HepG2 (cell line): Measurements from ENCODE around the gene MMP8. TPM values are rescaled to one million over a fixed set of nuclear protein-coding genes. Genes with fewer than 3 reads are reported as not detected.

Experiments used
- ATAC-seq: fragments of 200-7000 bp; cut with Tn5 transposase; 3 replicates; pipeline ENCODE4 v1.9.1; 2020; ENCODE audit warnings: mild to moderate bottlenecking, moderate library complexity
- BruUV-seq: library from RNA; stranded (reverse); fragments of 400-500 nt; replicated peaks from 2 replicates; lab custom pipeline; 2021; lab: Mats Ljungman, UMichigan
- CTCF ChIA-PET: fragments of 300-600 bp; formaldehyde crosslinking; extraction: SDS; loops from one replicate; lab custom pipeline; 2021; ENCODE audit warnings: low total read pairs, inconsistent platforms, low intra/inter-chr PET ratio; lab: Yijun Ruan, JAX
- POLR2A ChIA-PET: fragments of 350-600 bp; sonication (Branson Sonifier 250); formaldehyde crosslinking; loops from one replicate; lab custom pipeline; 2020; ENCODE audit warnings: antibody characterized with exemption, inconsistent platforms; lab: Yijun Ruan, JAX
- DNase-seq: peaks from one replicate; pipeline ENCODE4 v3.0.0-alpha.2; 2015; ENCODE audit warnings: low spot score
- FAIRE-seq: peaks from 3 replicates; lab custom pipeline; 2011; peaks lifted over from hg19 to GRCh38; lab: Jason Lieb, UNC
- H2AFZ ChIP-seq: one replicate; pipeline ENCODE4 v1.6.1; 2011; ENCODE audit warnings: low read length, inconsistent platforms
- H3K27ac ChIP-seq: fragments of 300-600 bp; 3 replicates; pipeline ENCODE4 v1.8.0; 2011; ENCODE audit warnings: mixed run types, mild to moderate bottlenecking, mixed read lengths, low read length, inconsistent platforms; ENCODE audit not compliant: insufficient read depth; ENCODE audit errors: extremely low read length
- H3K27me3 ChIP-seq, 2 experiments: fragments of 200-600 bp in 1 of 2; 2 replicates in 1 of 2; 3 replicates in 1 of 2; pipeline versions ENCODE4 v1.6.0 to v1.8.0; 2011; ENCODE audit warnings: low read length in 2 of 2, mild to moderate bottlenecking in 2 of 2, moderate library complexity in 2 of 2, inconsistent platforms in 1 of 2; ENCODE audit not compliant: insufficient read depth in 2 of 2, control insufficient read depth in 1 of 2
- H3K36me3 ChIP-seq, 2 experiments: fragments of 200-600 bp in 1 of 2; replicated peaks in 1 of 2; 2 replicates in 1 of 2; 3 replicates in 1 of 2; pipeline versions ENCODE4 v1.5.1 to v1.8.0; 2011; ENCODE audit warnings: low read length in 2 of 2, inconsistent platforms in 1 of 2; ENCODE audit not compliant: insufficient read depth in 2 of 2, control insufficient read depth in 1 of 2
- H3K4me1 ChIP-seq: 2 replicates; pipeline ENCODE4 v1.5.1; 2012; ENCODE audit warnings: low read length, inconsistent platforms; ENCODE audit not compliant: insufficient read depth
- H3K4me2 ChIP-seq: 2 replicates; pipeline ENCODE4 v1.6.0; 2011; ENCODE audit warnings: low read depth, low read length, inconsistent platforms
- H3K4me3 ChIP-seq, 3 experiments: fragments of 200-600 bp in 1 of 3; sonication (generic), shearing (Covaris generic) in 1 of 3; replicated peaks in 1 of 3; 2 replicates each; pipeline ENCODE4 v1.5.1; 2011 to 2016; ENCODE audit warnings: low read length in 3 of 3, inconsistent platforms in 2 of 3, low read depth in 2 of 3, mild to moderate bottlenecking in 2 of 3, control low read depth in 1 of 3, mixed read lengths in 1 of 3; ENCODE audit not compliant: insufficient read depth in 1 of 3
- H3K79me2 ChIP-seq: one replicate; pipeline ENCODE4 v1.6.1; 2011; ENCODE audit warnings: low read length, inconsistent platforms; ENCODE audit not compliant: insufficient read depth
- H3K9ac ChIP-seq: 2 replicates; pipeline ENCODE4 v1.6.0; 2011; ENCODE audit warnings: mild to moderate bottlenecking, low read depth, low read length, inconsistent platforms; ENCODE audit not compliant: insufficient read depth
- H3K9me3 ChIP-seq: 2 replicates; pipeline ENCODE4 v1.5.1; 2012; ENCODE audit warnings: mild to moderate bottlenecking, low read length
- H4K20me1 ChIP-seq: 2 replicates; pipeline ENCODE4 v1.6.0; 2011; ENCODE audit warnings: inconsistent platforms, mild to moderate bottlenecking, low read length, moderate library complexity; ENCODE audit not compliant: insufficient read depth
- ATF7 ChIP-seq, 2 experiments: fragments of 450-650 bp in 1 of 2; sonication (generic) in 1 of 2; formaldehyde crosslinking in 1 of 2; IDR thresholded peaks; 2 replicates each; pipeline versions ENCODE4 v1.4.0 to v1.6.1; 2016 to 2020; ENCODE audit warnings: antibody characterized with exemption in 1 of 2, mild to moderate bottlenecking in 1 of 2, missing genetic modification reagents in 1 of 2
- CEBPB ChIP-seq: IDR thresholded peaks from 2 replicates; pipeline ENCODE4 v1.6.1; 2011; ENCODE audit warnings: low read depth, low read length, improper control_type of control experiment, borderline replicate concordance
- CREB1 ChIP-seq, 2 experiments: fragments of 450-650 bp in 1 of 2; IDR thresholded peaks; 2 replicates each; pipeline ENCODE4 v1.6.1; 2016 to 2017; ENCODE audit warnings: control low read depth in 1 of 2, mild to moderate bottlenecking in 1 of 2, missing compliant biosample characterization in 1 of 2, missing genetic modification characterization in 1 of 2
- GTF2F1 ChIP-seq: fragments of 150-350 bp; IDR thresholded peaks from 2 replicates; pipeline ENCODE4 v1.6.1; 2014; ENCODE audit warnings: low read length
- PAXIP1 ChIP-seq: sonication (generic); formaldehyde crosslinking; conservative IDR thresholded peaks from 2 replicates; pipeline ENCODE4 v1.4.0; 2020; ENCODE audit warnings: mild to moderate bottlenecking, missing genetic modification reagents, moderate library complexity
- RBFOX2 ChIP-seq: fragments of 200-400 bp; formaldehyde crosslinking; IDR thresholded peaks from 2 replicates; pipeline ENCODE4 v1.6.1; 2017; ENCODE audit warnings: low read depth, mild to moderate bottlenecking, low read length
- TBL1XR1 ChIP-seq: fragments of 150-350 bp; IDR thresholded peaks from 2 replicates; pipeline ENCODE4 v1.6.1; 2014; ENCODE audit warnings: borderline replicate concordance, low read length; ENCODE audit not compliant: partially characterized antibody
- WGBS: methylation state at CpG from one replicate; pipeline ENCODE4 v1.1.6; 2017; ENCODE audit warnings: low lambda C conversion rate; 5-methylcytosine and 5-hydroxymethylcytosine counted together
- in situ Hi-C: cut with HindIII; loops from 2 replicates; pipeline ENCODE4 v1.10.0; 2017; ENCODE audit warnings: low pct_unique_long_range_greater_than_20kb; ENCODE audit not compliant: extremely low pct_ligation_motif_present
- intact Hi-C: fragments of 100-400 bp; cut with micrococcal nuclease; formaldehyde crosslinking; loops from one replicate; pipeline ENCODE4 v1.10.0; 2022; ENCODE audit not compliant: unreplicated experiment
- polyA plus RNA-seq, 8 experiments: library from polyadenylated mRNA; depleted of rRNA in 3 of 8; stranded (reverse) in 7 of 8; unstranded in 1 of 8; fragments of >200 nt; fragmentation: Illumina TruSeq in 4 of 8; extraction: Trizol in 4 of 8; gene quantifications; 2 replicates each; pipeline versions ENCODE4 v1.2.1 to v1.2.3, GENCODE V29; 2011 to 2016; ENCODE audit warnings: low read depth in 4 of 8, missing spikeins in 1 of 8, mixed read lengths in 1 of 8; ENCODE audit not compliant: insufficient read depth in 1 of 8
- total RNA-seq, 5 experiments: library from RNA; depleted of rRNA; stranded (reverse); fragments of >200 nt; fragmentation: Illumina TruSeq; extraction: Trizol; gene quantifications; 2 replicates each; pipeline ENCODE4 v1.2.3, GENCODE V29; 2016; ENCODE audit warnings: low read depth in 1 of 5
- TF ChIP-seq, protein P1 (sequence below): sonication (generic); formaldehyde crosslinking; IDR thresholded peaks from 2 replicates; pipeline ENCODE4 v1.4.0; 2020; ENCODE audit warnings: missing genetic modification reagents
- TF ChIP-seq, protein P2 (sequence below): sonication (generic); formaldehyde crosslinking; conservative IDR thresholded peaks from 2 replicates; pipeline ENCODE4 v1.4.0; 2020; ENCODE audit warnings: missing genetic modification reagents

MMP8 gene
- total and polyA plus RNA-seq, 2 of the 13 experiments (the other 11 are each of a cell fraction or from before 2014, with no cell fraction given) = not detected

- TF ChIP-seq PAXIP1 (no peak), RBFOX2 (no peak), GTF2F1 (no peak)
- TF ChIP-seq, protein P1, sequence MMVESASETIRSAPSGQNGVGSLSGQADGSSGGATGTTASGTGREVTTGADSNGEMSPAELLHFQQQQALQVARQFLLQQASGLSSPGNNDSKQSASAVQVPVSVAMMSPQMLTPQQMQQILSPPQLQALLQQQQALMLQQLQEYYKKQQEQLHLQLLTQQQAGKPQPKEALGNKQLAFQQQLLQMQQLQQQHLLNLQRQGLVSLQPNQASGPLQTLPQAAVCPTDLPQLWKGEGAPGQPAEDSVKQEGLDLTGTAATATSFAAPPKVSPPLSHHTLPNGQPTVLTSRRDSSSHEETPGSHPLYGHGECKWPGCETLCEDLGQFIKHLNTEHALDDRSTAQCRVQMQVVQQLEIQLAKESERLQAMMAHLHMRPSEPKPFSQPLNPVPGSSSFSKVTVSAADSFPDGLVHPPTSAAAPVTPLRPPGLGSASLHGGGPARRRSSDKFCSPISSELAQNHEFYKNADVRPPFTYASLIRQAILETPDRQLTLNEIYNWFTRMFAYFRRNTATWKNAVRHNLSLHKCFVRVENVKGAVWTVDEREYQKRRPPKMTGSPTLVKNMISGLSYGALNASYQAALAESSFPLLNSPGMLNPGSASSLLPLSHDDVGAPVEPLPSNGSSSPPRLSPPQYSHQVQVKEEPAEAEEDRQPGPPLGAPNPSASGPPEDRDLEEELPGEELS (CRISPR knock-in tag) = no peak
Observed at GRCh38 chr11:102761646-102762238, 37.0 kb upstream of the MMP8 start (continued).

DNA sequence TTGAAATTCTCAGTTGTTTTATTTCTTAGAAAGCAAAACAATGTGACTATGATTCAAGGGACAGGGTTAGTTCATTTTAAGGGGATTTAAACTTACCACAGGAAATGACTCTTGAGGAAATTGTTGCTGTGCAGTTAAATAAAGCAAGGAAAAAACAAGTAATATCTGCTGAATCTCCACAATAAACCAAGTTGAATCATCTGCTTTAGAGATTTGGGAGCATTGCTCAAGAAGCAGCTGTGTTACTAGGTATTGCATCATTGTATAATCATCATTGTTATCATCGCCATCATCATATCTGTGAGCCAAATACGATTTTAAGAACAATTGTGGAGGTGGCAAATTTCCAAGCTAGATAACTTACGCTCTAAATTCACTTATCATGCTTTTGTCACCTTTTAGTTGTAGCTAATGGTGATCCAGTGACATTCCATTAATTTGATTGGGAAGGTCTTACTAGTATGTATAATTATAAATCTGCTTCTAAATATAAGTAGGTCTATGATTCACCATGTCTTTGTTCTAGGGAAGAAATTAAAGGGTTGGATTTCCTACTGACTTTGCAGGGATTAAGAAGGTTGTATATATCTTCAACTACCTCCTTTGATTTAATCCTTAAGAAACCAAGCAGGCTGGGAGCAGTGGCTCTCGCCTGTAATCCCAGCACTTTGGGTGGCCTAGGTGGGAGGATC is 35.7 kb upstream of the MMP8 start:
- intact Hi-C loops = no loop called here
- Histone ChIP-seq H3K4me3 (no peak overlapping the region), H4K20me1 (no peaks in the 10 kb centered on the region), H3K9me3 (no peaks in the 10 kb centered on the region), H3K79me2 (no peaks in the 10 kb centered on the region), H2AFZ (no peak overlapping the region), H3K4me1 (no peaks in the 10 kb centered on the region), H3K27me3 (no peaks in the 10 kb centered on the region), H3K9ac (no peak overlapping the region), H3K4me2 (no peak overlapping the region), H3K27ac (no peak overlapping the region), H3K36me3 (no peaks in the 10 kb centered on the region)
- DNase-seq = no peak
- WGBS = 15% methylated on average over 4 of the region's 4 CpGs
- ATAC-seq = no peak
- in situ Hi-C loops = no loop called here
- no TSS peak for BruUV-seq
- CTCF ChIA-PET = no interaction called here
- FAIRE-seq = no peak
- POLR2A ChIA-PET = no interaction called here
- TF ChIP-seq, protein P2, sequence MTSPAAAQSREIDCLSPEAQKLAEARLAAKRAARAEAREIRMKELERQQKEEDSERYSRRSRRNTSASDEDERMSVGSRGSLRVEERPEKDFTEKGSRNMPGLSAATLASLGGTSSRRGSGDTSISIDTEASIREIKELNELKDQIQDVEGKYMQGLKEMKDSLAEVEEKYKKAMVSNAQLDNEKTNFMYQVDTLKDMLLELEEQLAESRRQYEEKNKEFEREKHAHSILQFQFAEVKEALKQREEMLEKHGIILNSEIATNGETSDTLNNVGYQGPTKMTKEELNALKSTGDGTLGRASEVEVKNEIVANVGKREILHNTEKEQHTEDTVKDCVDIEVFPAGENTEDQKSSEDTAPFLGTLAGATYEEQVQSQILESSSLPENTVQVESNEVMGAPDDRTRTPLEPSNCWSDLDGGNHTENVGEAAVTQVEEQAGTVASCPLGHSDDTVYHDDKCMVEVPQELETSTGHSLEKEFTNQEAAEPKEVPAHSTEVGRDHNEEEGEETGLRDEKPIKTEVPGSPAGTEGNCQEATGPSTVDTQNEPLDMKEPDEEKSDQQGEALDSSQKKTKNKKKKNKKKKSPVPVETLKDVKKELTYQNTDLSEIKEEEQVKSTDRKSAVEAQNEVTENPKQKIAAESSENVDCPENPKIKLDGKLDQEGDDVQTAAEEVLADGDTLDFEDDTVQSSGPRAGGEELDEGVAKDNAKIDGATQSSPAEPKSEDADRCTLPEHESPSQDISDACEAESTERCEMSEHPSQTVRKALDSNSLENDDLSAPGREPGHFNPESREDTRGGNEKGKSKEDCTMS (CRISPR knock-in tag) = no peak
- TF ChIP-seq CREB1 (IDR thresholded peaks at IDR 0.05) (no peak), CREB1 (CRISPR knock-in tag; IDR thresholded peaks at IDR 0.05) (no peak), CEBPB (peak; percentile 62; the same call in 1 of the 2 replicates), TBL1XR1 (no peak), ATF7 (IDR thresholded peaks at IDR 0.05) (peak; percentile 67; the same call in 1 of the 2 replicates), ATF7 (CRISPR knock-in tag; IDR thresholded peaks at IDR 0.05) (no peak)
